ENCODE measurements around the gene GNG13.
"Not testable (repeated sequence)": the region's sequence is repeated elsewhere in the genome, so short reads cannot be mapped to it uniquely, and the experiment has no call there.

Gene GNG13

DNA sequence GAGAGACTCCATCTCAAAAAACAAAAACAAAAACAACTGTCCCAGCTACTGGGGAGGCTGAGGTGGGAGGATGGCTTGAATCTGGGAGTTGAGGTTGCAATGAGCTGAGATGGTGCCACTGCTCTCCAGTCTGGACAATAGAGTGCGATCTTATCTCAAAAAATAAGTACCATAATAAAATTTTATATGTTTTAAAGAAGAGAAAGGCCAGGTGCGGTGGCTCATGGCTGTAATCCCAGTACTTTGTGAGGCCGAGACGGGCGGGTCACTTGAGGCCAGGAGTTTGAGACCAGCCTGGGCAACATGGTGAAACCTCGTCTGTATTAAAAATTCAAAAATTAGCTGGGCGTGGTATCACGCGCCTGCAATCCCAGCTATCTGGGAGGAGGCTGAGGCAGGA, 23.7 kb downstream of the GNG13 start:
- DNase-seq (ENCODE audit: low read depth), result no peak

DNA sequence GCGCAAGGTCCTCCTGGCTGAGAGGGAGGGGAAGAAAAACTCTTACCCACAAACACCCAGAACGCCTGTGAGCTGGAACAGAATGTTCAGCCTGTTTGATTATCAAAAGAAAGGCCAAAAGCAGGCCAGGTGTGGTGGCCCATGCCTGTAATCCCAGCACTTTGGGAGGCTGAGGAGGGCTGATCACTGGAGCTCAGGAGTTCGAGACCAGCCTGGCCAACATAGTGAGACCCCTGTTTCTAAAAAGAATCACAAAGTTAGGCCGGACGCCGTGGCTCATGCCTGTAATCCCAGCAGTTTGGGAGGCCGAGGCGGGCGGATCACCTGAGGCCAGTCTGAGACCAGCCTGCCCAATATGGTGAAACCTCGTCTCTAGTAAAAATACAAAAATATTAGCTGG, 24.2 kb downstream of the GNG13 start:
- not testable (repeated sequence) for DNase-seq (ENCODE audit: low read depth)

DNA sequence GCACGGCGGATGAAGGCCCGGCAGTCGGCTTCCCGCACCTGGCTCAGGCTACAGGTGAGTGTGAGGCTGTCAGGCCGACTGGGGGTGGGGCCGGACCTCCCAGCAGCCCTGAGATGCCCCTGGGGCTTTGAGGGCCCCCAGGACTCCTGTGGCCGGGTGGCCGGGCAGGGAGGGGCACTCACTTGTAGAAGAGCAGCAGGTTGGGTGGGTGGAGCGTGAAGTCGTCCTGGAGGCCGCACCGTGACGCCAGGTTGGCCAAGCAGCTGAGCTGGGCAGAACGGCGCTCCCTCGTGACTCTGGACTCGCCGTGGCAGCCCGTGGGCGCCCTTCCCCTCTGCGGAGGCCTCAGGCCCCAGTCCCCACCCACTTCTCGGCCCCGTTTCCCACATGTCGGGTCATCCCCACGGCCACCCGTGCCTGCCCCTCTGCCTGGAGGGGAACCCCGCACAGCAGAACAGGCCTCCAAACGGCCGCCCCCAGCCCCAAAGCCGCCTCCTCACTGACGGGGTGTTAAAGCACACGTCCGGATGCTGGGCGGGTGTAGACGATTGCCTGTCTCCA, 25.2 kb downstream of the GNG13 start:
- DNase-seq (ENCODE audit: low read depth), result no peak

DNA sequence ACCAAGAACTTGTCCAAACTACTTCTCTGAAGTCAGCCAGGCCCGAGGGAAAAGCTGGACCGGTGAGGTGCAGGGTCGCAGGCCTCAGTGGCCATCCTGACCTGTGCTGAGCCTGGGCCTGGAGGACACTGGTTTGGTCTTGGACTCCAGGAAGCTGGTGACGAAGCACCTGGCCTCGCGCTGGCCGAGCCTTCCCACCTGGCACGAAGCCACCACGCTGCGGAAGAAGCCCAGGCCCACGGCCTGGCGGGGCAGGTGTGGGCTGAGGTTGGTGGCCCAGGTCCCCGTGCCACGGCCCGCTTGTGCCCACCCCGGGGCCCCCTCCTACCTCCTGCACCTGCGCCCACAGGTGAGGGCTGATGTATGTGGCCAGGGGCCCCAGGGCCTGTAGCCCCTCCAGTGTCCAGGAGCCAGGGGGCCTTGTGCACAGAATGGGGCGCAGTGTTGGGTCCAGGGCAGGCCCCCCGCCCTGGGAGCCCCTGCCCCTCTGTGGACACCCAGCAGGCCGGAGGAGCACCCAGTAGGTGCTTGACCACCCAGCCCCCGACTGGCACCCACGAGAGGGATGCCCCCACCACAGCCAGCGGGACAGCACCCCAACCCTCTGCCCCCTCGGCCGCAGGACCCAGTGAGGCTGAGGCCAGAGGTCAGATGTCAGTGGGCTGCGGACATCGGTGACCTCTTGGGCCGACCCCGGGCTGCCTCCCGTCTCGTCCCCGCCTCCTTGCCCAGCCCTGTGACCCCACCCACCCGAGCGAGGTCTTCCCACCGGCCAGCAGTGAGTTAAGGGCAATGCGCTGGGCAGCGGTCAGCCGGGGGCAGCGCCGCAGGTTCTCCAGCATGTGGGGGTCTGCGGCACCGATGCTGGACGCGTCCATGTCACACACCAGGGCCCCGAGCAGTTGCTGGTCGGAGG, 26.2 kb downstream of the GNG13 start:
- no peak for DNase-seq (ENCODE audit: low read depth)

DNA sequence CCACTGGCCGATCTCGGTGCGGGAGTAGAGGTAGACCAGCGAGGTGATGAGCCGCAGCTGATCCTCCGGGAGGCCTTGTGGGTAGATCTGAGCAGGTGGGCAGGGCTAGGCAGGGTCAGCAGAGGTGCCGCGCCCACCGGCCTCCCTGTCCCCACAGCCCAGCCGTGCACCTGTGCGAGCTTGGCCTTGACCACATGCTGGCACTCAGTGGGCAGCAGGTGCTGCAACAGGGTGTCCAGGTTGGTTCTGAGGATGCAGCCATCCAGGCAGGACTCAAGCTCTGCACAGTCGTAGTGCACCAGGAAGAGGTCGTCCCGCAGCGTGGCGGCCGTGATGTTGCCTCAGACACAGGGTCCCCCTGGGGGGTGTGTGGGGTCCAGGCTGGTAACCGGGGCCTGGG, 27.6 kb downstream of the GNG13 start:
- no peak for DNase-seq (ENCODE audit: low read depth)

DNA sequence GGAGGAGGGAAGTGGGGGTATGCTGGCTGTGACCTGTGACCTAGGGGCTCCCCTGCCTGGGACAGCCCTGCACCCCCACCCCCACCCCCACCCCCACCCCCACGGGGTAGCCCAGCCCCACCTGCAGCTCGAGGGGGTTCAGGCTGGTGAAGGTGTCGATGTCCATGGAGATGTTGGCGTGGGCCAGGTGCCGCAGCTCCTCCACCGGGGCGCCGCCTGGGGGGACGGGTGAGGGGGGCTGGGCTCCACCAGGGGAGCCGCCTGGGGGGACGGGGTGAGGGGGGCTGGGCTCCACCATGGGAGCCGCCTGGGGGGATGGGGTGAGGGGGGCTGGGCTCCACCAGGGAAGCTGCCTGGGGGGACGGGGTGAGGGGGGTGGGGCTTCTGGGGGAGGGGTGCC, 30.1 kb downstream of the GNG13 start:
- DNase-seq (ENCODE audit: low read depth), result no peak

DNA sequence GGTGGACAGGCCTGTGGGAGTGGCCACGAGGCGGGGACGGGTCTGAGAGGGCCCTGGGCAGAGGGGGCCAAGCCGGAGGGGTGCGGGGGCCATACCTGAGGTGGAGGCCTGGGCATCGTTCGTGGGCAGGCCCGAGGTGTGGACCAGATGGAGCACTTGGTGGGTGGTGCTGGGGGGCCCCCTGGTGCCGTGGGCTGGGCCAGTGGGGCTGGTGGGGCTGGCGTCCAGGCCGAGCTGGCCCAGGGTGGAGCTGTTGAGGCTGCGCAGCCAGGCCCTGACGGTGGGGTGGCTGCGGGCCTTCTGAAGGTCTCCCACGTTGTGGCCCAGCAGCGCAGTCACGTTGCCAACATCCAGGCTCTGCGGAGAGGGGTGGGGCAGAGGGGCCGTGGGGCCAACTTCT, 30.6 kb downstream of the GNG13 start:
- DNase-seq (ENCODE audit: low read depth), result no peak

DNA sequence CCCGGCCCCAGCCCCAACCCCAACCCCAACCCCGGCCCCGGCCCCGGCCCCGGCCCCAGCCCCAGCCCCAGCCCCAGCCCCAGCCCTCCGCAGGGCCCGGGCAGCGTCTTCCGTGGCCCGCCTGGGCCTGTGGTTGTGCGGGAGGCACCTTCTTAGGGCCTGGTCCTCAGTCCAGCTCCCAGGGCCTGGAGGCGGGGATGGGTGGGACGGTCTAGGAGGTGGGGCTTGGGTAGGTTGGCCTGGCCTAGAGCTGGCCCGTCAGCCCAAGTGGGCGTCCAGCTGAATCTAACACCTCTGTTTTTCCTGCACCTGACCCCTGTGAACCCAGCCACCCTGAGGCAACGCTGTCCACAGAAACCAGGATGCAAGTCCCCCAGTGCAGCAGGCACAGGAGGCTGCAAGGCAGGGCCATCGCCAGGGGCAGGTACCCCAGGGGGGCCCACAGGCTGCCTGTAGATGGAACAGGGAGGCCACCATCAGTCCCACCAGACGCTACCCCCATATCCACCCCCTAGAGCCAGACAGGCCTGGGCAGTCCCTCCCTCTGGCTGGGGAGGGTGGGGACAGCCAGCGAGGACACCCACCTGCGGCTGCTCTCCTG, 31.2 kb downstream of the GNG13 start:
- no peak for DNase-seq (ENCODE audit: low read depth)

DNA sequence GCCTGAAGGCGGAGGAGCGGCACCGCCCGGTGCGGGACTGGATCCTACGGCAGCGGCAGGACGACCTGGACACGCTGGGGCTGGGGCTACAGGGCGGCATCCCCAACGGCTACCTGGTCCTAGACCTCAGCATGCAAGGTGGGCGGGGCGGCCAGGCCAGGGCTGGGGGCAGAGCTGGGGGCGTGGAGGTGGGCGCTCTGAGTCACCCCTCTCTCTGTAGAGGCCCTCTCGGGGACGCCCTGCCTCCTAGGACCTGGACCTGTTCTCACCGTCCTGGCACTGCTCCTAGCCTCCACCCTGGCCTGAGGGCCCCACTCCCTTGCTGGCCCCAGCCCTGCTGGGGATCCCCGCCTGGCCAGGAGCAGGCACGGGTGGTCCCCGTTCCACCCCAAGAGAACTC, 32.1 kb downstream of the GNG13 start:
- DNase-seq (ENCODE audit: low read depth), result no peak

DNA sequence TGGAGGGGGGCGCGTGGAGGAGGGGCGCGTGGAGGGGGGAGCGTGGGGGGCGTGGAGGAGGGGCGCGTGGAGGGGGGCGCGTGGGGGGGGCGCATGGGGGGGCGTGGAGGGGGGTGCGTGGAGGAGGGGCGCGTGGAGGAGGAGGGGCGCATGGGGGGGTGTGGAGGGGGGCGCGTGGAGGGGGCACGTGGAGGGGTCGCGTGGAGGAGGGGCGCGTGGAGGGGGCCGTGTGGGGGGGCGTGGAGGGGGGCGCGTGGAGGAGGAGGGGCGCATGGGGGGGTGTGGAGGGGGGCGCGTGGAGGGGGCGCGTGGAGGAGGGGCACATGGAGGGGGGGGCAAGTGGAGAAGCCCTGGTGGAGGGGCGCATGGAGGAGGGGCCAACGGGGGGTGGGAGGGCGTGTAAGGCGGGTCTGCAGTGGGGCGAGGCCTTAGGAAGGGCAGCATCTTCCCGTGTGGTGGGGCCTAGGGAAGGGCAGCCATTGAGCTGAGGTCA, 32.7 kb downstream of the GNG13 start:
- no peak for DNase-seq (ENCODE audit: low read depth)

DNA sequence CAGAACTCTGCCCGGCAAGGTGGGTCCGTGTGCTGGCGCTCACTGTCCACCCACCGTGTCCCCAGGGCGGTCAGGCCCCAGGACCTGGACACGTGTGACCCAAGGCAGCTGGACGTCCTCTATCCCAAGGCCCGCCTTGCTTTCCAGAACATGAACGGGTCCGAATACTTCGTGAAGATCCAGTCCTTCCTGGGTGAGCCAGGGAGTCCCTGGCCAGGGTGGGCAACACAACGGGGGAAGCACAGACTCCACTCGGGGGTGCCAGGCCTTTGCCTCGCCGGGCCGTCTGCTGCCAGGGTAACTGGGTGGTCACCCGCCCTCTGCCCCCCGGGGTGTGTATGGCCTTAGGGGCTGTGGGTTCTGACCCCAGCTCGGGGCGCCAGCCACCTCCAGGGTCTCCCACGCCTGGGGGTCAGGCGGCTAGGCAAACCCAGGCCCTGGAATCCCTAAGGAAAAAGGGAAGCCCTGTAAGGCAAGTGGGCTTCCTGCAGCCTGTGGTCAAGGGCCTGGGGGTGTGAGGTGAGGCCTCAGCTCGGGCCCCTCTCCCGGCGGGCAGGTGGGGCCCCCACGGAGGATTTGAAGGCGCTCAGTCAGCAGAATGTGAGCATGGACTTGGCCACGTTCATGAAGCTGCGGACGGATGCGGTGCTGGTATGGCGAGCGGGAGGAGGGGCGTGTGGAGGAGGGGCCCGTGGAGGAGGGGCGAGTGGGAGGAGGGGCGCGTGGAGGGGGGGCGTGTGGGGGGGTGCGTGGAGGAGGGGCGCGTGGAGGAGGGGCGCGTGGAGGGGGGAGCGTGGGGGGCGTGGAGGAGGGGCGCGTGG, 33.5 kb downstream of the GNG13 start:
- no peak for DNase-seq (ENCODE audit: low read depth)

DNA sequence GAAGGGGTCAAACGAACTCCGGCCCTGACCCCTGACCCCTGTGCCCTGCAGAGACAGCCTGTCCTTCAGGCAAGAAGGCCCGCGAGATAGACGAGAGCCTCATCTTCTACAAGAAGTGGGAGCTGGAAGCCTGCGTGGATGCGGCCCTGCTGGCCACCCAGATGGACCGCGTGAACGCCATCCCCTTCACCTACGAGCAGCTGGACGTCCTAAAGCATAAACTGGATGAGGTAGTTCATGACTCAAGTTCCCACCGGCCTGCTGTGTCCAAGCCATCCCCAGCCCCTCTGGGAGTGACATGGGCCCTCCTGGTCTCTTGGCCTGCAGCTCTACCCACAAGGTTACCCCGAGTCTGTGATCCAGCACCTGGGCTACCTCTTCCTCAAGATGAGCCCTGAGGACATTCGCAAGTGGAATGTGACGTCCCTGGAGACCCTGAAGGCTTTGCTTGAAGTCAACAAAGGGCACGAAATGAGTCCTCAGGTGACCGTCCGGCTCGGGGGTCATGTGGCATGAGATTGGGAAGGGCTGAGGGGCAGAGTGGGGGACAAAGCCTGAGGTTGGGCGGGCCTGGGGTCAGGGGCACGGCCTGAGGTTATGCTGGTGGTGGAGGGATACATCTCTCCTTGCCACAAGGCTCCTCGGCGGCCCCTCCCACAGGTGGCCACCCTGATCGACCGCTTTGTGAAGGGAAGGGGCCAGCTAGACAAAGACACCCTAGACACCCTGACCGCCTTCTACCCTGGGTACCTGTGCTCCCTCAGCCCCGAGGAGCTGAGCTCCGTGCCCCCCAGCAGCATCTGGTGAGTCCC, 34.3 kb downstream of the GNG13 start:
- no peak for DNase-seq (ENCODE audit: low read depth)

DNA sequence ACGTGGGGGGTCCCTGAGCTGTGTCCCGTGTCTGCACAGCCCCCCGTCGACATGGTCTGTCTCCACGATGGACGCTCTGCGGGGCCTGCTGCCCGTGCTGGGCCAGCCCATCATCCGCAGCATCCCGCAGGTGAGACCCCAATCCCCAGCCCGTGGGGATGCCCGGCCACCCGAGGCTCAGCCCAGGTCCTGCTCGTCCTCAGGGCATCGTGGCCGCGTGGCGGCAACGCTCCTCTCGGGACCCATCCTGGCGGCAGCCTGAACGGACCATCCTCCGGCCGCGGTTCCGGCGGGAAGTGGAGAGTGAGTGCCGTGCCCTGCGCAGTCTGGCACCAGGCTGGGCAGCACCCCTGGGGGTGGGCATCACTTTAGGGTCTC, 35.1 kb downstream of the GNG13 start:
- DNase-seq (ENCODE audit: low read depth), result no peak

DNA sequence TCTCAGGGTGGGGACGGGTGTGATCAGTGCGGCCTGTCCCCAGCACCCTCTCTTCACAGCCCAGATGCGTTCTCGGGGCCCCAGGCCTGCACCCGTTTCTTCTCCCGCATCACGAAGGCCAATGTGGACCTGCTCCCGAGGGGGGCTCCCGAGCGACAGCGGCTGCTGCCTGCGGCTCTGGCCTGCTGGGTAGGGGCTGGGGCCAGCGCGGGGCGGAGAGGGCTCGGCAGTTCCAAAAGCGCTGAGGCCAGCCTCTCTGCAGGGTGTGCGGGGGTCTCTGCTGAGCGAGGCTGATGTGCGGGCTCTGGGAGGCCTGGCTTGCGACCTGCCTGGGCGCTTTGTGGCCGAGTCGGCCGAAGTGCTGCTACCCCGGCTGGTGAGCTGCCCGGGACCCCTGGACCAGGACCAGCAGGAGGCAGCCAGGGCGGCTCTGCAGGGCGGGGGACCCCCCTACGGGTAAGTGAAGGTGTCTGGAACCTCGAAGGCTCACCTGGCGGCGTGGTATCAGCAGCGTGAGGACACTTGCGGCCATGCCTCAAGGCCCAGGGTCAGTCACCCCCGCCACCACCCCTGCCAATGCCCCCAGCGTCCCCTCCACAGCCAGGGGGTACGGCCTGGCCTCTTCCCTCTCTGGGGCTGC, 35.6 kb downstream of the GNG13 start:
- no peak for DNase-seq (ENCODE audit: low read depth)

DNA sequence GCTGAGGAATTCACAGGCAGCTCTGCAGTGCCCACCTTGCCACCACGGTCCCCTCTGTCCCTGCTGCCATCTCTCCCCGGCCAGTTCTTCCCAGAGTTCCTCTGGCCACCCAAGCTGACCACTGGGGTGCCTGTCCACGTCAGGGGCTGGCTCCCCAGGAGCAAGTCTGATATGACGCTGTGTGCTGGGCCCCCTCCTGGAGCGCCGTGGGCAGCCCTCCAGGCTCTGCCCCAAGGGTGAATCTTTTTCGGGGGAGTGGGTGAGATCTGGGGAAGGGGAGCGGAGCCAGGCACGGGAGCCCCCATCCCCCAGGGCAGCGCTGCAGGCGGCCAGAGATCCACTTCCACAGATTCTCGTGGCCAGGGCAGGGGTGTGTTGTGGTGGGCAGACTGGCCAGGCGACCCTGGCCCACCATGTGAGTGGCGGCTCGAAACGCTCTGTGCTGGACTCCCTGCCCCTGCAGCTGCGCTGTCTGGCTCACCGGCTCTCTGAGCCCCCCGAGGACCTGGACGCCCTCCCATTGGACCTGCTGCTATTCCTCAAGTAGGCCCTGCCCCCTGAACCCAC, 36.3 kb downstream of the GNG13 start:
- no peak for DNase-seq (ENCODE audit: low read depth)

DNA sequence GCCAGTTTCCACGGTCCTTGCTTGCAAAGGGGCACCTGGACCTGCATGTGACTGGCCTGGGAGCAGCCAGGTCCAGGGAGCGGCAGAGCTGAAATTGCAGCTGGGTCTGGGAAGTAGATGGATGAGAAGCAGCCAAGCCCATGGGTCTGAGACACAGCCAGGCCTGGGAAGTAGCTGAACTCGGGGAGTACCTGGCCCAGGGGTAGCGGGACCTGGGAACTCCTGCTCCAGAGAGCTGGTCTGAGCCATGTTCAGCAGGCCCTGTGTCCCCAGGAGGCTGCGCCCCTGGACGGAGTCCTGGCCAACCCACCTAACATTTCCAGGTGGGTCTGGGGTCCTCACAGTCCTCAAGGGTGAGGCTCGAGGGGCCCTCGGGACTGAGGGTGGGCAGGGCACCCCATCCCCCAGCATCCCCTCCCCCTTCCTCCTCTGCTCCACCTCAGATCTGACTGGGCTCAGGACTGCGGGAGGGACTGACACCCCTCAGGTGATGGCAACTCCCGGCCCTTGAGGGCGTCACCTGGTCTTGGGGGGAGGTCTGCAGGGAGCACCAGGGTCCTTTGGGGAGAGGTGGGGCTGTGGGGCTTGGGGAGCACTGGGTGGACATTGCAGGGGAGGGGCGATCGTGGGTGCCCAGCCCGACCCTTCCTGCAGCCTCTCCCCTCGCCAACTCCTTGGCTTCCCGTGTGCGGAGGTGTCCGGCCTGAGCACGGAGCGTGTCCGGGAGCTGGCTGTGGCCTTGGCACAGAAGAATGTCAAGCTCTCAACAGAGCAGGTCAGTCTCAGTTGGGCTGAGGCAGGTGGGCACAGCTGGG, 37.0 kb downstream of the GNG13 start:
- no peak for DNase-seq (ENCODE audit: low read depth)

DNA sequence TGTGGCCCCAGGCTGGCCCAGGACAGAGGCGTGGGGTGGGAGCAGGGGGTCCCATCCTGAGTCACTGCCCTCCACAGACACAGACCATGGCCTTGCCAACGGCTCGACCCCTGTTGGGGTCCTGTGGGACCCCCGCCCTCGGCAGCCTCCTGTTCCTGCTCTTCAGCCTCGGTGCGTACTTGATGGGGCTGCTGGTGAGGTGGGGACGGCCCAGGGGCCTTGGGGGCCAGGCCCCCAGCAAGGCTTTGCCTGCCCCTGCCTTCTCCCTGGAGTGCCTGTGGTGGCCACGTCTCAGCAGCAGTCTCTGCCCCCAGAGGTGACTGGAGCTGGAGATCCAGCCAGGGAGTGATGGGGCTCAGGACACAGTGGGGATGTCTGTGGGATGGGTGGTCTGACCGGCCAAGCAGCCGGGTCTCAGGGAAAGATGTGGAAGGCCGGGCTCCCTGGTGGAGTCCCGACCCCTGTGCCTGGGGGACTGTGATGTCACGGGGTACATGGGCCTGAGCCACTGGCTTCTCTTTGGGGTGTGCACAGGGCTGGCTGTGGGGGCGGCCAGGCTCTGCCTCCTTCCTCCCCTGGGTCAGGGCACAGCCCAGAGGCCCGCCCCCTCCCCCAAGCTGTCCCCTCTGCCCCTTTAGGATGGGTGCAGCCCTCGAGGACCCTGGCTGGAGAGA, 37.8 kb downstream of the GNG13 start:
- DNase-seq (ENCODE audit: low read depth), result no peak

DNA sequence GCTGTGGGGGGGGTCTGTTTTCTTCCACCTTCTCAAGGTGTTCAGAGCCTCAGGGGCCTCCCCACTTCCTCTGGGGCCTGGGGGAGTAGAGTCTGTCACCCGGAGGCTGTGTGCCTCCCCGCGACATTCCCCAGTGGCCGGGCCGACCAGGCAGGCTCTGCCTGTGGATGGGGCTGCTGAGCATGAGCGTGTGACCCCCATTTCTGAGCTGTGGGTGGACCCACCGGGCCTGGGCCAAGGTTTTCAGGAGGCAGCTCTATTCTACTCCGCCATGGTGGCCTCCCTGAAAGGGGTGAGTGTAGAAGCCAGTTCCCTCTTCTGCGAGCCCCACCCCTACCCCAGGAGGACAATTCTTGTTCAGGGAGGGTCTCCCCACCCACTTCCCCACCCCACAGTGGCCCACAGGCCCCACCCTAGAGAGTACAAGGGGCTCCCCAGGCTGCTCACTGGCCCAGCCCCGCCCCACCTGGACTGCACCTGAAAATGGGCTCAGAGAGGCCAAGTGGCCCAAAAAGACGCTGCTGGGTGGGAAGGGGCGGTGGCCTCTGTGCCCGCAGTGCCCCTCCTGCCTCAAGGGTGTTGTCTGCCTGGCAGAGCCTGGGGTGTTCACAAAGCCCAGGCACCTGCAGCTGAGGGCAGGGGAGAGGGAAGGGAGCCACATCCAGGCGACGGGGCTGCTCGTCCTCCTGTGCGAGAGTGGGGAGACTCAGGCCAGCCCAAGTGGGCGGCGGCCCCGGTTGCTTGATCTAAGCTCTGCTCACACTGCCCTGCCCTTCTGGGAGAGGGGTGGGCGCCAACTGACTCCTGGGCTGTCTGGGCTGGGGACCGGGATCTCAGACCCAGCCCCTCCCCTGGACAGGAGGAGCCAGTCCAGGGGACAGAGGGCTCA, 38.7 kb downstream of the GNG13 start:
- DNase-seq (ENCODE audit: low read depth), result no peak
